Activated gamma-delta T cell (primary cell): ENCODE data around the gene IRF2BPL.

ENCODE experiments used
- DNase-seq: peaks from one replicate; lab custom pipeline; 2025; lab: John Stamatoyannopoulos, UW

IRF2BPL gene

GRCh38 chr14:77009014-77009413, 19.5 kb downstream of the IRF2BPL start:
- DNase-seq = no peak

DNA sequence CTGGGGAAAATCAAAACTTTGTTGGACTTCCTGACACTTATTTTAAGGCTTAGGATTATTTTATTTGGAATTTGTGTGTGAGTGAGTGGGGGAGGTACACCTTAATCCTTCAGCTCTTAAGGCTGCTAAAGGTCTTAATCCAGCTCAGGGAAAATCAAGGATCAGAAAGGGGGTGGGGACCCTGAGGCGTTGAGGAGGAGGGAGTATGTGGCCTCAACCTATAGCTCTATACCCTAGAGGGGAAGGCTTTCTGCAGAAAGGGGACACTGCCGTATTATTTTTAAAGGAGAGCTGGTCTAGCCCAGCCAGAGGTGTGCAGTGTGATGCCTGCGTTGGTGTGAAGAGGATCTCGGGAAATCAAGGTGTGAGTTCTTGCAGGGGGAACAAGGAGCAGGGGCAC, 20.0 kb downstream of the IRF2BPL start:
- no peak for DNase-seq

- no peak for DNase-seq
These were observed 20.5 kb downstream of the IRF2BPL start for GRCh38 chr14:77007975-77008421.

- DNase-seq = no peak
These were observed 21.1 kb downstream of the IRF2BPL start for GRCh38 chr14:77007183-77007974.

DNA sequence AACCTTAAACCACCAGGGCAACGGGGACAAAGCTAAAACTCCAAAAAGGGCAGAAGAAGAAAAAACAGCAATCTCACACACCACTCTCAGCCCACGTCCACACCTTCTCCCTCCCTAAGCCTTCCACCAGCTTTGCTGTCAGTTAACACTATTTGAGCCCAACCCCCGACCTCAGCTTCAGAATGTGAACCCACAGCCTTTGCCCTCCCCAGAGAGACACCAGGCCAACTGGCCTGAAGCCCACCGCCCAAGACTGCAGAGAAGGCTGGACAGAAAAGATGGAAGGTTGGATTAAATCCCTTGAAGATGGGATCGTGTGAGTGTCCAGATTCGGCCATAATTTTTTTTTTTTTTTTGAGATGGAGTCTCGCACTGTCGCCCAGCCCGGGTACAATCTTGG, 22.4 kb downstream of the IRF2BPL start:
- no peak for DNase-seq

DNA sequence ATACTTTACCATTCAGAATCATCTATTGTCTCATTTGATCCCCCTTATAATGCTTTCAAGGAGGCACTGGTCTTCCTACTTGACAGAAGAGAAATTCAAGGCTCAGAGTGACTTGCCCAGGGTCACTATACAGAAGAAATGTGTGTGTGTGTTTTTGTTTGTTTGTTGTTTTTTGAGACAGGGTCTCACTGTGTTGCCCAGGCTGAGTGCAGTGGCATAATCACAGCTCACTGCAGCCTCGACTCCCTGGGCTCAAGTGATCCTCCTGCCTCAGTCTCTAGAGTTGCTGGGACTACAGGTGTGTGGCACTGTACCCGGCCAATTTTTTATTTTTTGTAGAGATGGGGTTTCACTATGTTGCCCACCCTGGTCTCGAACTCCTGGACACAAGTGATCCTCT, 22.9 kb downstream of the IRF2BPL start:
- no peak for DNase-seq

DNA sequence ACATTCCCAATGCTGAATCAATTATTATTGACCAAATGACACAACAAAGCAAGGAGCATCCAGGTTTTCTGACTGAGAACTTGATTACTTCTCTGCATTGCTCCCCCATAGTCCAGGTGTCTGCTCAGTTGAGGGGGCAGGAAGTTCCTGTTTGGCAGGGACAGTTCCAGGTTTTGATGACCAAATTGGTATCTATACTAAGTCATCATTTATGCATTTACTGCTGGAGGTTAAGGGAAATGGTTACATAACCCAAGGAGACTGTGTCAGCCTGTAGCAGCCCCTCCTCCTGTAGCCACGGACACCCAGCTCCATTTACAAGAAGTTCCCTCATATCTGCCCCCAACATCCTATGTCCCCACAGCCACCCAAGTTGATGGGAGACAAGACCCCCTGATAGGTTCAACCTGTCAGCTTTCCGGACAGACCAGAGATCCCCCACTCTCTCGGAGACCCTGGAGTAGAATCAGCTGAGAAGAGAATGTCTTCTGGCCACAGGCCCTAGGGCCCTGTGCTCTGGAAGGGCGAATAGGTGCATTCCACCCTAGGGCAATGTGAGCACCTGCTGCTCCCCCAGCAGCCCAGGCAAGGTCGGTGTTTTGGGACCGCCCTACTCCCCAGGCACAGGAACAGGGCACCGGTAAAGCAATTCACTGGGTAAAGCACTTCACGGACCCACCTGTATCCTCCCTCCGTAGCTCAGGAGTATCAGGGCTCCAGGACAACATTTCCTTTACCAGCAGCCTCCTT, 23.6 kb downstream of the IRF2BPL start:
- DNase-seq = no peak

DNA sequence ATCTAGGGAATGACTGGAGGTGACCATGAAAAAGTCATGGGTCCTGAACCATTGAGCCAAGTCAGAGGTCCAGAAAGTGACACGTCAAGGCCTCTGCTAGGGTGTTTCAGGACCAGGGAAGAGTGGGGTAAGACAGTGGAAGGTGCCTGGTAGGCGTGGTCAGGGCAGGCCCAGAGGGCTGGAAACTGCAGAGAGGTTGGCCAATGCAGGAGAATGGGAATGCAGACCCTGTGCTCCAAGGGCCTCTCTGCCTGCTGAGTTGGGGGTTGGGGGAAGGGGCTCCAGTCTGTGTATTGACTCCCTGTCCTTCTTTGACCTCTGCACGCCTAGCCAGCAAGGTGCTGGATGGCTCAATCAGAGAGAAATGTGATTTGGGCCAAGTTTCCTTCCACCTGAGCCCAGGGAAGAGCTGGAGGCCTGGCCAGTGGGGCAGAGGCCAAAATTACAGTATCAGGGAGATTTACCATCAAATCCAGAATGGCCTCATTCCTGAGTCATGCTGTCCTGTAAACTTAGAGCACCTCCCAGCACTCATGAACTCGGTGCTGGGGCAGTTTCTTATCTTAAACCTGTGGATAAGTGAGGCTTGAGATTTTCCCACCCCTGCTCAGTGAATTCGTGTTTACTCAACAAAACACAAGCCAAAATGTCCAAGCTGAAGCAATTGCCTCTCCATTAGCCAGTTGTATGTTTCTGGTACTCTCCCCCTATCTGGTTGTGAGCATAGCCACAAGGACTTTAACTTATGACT, 24.4 kb downstream of the IRF2BPL start:
- no peak for DNase-seq

GRCh38 chr14:77002889-77003288, 25.6 kb downstream of the IRF2BPL start:
- DNase-seq = no peak

DNA sequence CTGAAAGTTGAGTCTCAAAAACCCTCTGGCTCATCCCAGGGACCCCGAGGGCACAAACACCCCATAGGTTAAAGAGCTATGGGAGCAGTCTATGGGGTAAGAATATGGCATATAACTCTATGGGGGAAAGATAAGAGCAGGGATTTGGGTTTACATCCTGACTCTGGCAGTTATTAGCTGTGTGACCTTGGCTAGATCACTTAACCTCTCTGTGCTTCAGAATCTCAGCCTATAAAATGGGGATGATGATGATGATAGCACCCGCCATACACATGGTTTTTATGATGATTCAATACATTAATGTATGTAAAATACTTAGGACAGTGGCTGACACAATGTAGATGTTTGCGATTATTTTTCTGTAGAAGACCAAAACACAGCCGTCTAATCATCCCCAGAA, 26.2 kb downstream of the IRF2BPL start:
- no peak for DNase-seq

DNA sequence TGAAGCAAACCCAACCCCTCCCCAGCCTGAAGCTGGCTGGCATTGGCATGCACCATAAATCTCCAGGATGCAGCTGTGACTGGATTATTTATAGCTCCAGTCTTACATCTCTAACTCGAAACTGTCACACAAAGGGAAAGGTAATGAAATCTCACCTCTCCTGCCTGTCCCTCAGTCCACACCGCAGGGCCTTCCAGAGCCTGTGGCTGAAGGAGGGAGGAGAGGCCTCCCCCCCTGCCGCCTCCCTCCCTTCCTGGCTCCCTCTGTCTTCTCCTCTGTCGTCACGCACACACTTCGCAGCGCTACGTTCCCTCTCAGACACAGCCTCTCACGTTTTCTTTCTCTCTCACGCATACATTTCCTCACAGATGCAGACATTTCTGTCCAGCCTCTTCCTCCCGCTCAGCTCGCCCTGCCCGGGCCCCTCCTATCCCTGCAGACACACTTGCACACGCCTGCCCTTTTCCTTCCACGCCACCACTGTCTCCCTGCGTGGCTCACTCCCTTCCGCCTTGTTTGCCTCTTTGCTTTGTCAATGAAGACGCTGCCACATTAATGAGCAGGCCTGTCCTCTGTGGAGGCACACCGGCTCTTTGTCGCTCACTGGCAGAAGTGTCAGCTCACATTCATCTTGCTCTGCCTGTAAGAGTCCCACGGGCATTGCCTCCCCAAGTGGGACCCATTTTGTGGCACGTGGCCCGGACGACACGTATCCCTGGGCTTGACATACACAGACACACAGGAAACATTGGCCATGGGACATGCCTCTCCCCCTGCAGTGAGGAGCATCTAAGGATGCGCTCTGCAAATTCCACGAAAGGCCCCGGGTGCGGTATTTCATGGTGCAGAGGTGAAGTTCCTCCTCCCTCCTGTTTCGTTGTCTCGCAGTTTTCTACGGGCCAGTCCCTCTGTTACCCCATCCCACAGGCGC, 27.9 kb downstream of the IRF2BPL start:
- no peak for DNase-seq

DNA sequence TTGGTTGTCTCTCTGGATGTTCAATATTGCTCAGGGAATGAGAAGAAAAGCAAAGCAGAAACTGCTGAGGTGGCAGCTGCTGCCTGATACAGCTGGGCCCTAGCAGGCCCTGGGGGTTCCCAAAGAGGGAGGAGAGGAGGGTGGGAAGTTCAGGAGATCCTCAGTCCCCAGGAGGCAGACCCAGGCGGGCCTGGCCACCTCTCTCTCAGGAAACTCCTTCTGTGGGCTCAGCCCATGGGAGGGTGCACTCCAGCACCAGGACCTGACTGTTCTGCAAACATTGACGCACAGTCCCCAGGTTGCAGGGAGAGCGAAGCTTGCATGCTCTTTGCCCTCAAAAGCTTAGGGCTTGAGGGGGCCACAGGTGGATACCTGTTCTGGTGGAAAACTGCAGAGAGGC, 29.6 kb downstream of the IRF2BPL start:
- DNase-seq = no peak

DNA sequence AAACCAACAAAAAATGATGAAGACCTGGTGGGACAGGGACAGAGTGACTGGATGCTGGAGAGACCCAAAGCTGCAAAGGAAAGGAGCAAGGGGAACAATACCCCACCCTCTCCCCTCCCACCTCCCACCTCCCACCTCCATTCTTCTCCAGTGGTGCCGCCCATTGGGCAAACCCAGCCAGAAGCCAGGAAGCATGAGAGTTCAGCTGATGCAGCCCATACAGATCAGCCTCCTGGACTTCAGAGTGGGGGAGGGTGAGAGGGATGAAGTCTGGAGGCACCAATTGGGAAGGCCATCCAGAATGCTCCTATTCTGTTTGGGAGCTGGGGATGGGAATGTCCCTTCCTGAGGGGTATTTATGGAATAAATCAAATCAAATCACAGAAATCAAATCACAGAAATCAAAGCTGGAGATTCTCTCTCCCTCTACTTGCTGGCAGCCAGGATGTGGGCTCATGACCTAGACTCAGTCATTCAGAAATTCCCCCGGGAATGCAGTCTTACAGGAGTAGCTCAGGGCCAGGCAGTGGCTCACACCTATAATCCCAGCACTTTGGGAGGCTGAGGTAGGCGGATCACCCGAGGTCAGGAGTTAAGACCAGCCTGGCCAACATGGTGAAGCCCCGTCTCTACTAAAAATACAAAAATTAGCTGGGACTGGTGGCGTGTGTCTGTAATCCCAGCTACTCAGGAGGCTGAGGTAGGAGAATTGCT, 31.1 kb downstream of the IRF2BPL start:
- DNase-seq = no peak

GRCh38 chr14:76996563-76997146, 31.9 kb downstream of the IRF2BPL start:
- DNase-seq = no peak

DNA sequence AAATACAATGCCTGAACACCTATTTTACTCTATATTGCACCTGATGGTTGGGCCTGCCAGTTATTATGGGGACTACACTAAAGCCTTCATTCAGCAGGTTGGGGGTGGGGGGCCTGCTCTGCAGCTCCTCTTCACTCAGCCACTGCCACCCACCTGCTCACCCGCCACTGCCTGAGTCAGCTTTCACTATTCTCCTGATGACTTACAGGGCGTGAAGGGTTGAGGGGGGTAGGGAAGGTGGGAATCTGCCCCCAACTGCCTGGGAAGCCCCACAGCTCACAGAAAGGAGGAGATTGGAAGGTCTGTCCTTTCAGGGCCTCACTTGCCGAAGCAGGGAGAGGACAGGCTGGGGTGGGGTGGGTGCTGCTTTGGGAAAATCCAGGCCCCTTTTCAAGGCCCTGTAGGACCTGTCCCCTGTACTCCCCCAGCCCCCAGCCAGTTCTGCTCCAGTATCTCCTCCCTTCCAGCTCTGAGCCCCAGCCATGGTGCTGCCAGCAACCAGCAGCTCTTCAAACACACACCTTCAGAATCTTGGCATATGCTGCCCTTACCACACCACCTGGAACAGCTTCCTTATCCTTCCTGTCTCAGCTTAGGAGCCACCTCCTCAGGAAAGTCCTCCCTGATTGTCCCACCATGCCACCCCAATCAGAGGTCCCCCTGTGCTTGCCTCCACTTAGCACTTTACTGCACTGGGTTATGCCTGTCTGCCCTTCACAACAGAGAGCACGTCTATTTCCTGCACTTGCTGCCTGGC, 33.1 kb downstream of the IRF2BPL start:
- DNase-seq = no peak

GRCh38 chr14:76993752-76994151, 34.8 kb downstream of the IRF2BPL start:
- no peak for DNase-seq

GRCh38 chr14:76990084-76990483, 38.4 kb downstream of the IRF2BPL start:
- DNase-seq = no peak

GRCh38 chr14:76987956-76988520, 40.5 kb downstream of the IRF2BPL start:
- no peak for DNase-seq

DNA sequence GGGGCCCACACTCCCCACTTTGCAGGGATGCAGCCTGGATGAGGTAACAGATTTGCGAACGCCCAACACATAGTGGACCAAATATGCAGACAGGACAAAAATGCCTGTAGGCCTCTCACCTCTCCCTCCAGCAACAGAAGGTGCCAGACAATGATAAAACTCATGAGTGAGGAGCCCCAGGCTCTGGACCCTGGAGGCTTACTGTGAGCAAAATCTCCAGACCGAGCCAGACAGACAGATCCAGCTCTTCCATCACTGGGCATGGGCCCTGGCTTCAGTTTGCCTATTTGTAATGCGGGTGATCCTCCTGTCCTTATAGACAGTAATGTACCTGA, 42.3 kb downstream of the IRF2BPL start:
- no peak for DNase-seq
